T-helper 1 cell treated with Interleukin-12 subunit alpha and Interleukin-12 subunit beta and Interleukin-4 antibody, amounts not matched to agents 30 ng/mL and 1 ng/mL, for 36 hours (primary cell): ENCODE results near the gene MRM3. TPM values are rescaled to one million over a fixed set of nuclear protein-coding genes. Genes with fewer than 3 reads are reported as not detected.
"Not testable (repeated sequence)": the region's sequence is repeated elsewhere in the genome, so short reads cannot be mapped to it uniquely, and the experiment has no call there.

Experiments used
- intact Hi-C: fragments of 100-400 bp; cut with micrococcal nuclease; formaldehyde crosslinking; loops from one replicate; pipeline ENCODE4 v1.15.1; 2024
- total RNA-seq: library from RNA; stranded (reverse); gene quantifications from 2 replicates; pipeline ENCODE4 v1.2.3, GENCODE V29; 2022

Gene MRM3
- total RNA-seq, 1 donor from 2014 or later, result 21.0 TPM

- intact Hi-C loops, result loop anchor here (1.0 kb wide), 7 partner anchors 12 to 342 kb away; partner anchors contain the start of genes GLOD4, MRM3 and VPS53
Measured at GRCh38 chr17:752620-753219, 29.4 kb upstream of the MRM3 start.

- intact Hi-C loops, result no loop called here
Measured at GRCh38 chr17:753418-753817, 28.7 kb upstream of the MRM3 start.

DNA sequence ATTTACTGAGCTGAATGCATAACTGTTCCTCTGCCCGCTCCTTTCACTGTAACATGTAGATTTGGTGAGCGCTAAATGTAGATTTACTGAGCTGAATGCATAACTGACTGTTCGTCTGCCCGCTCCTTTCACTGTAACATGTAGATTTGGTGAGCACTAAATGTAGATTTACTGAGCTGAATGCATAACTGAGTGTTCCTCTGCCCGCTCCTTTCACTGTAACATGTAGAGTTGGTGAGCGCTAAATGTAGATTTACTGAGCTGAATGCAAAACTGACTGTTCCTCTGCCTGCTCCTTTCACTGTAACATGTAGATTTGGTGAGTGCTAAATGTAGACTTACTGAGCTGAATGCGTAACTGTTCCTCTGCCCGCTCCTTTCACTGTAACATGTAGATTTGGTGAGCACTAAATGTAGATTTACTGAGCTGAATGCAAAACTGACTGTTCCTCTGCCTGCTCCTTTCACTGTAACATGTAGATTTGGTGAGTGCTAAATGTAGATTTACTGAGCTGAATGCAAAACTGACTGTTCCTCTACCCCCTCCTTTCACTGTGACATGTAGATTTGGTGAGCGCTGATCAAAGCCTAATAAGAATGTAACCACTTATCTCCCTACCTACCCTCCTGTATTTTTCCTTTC is 26.7 kb upstream of the MRM3 start:
- intact Hi-C loops, result not testable (repeated sequence)

GRCh38 chr17:756010-756567 is 26.1 kb upstream of the MRM3 start:
- intact Hi-C loops, result not testable (repeated sequence)

DNA sequence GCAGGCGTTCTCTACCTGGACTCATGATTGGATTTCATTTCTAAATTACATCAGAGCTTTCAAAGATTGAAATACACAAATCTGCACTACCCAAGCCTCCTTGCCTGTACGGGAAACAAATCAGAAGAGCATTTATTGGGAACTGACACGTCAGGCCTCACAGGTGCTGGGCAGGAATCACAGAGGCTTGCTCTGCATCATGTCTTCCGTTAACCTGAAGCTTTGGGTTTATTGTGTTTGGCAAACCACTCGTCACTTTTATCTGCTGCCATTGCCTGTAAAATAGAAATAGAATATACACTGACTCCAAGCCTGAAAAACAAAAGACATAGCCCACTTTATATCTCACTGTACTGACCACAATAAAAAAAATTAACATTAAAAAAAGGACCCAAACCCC is 22.2 kb upstream of the MRM3 start:
- intact Hi-C loops, result no loop called here

- intact Hi-C loops, result no loop called here
Measured at GRCh38 chr17:760371-760770, 21.8 kb upstream of the MRM3 start.

- intact Hi-C loops, result no loop called here
Measured at GRCh38 chr17:767076-767475, 15.1 kb upstream of the MRM3 start.

DNA sequence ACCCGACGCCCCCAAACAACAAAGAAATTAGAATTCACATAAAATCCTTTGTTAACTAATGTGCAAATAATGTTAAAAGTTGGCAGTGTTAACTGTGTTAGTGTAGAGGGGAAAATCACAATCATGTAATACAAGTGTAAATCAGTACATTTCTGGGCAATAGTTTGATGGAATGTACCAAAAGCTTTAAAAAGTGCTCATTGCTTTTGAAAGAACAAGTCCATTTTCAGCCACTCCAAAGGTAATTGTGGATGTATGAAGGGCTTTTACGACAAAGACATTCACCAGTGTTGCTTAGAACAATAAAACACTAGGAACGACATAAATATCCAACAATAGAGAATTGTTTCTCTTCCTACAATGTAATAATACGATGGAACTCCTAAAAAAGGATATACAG is 9.1 kb upstream of the MRM3 start:
- intact Hi-C loops, result no loop called here

DNA sequence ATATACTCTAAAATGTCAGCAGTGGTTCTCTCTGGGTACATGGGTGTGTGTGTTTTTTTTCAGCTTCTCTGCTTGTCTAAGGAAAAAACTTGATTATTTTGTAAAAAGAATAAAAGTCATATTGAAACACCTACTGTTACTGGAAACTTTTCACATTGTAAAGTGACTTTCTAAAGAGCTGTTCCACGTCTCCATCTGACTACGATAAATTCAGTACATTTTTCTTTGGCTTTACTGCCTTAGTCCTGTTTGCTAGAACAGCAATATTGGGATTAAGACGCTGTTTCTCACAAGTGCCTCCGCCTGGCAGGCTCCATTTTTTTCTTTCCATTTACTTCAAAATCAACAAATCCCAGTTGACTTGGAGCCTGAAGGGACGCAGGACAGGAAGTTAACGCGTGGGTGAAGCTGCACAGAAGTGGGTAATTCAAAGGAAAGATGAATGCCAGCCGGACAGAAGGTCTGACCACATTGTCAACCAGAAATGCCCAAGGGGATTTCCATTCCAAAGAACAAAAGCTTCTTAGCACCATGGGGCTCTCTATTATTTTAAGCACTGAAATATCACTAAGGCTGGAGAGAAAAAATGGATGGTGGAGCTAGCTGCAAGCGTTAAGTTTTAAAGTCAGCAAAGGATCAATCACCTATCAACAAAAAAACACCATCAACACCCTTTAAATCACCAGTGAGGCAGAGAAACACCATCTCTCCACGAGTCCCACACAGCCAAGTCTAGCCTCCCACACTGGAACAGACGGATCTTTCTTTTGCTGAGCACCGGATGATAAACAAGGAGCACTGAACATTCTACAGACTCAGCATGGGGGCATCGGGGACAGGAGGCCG is 8.5 kb upstream of the MRM3 start:
- intact Hi-C loops, result no loop called here

- intact Hi-C loops, result no loop called here
Measured at GRCh38 chr17:774313-774584, 7.9 kb upstream of the MRM3 start.

- intact Hi-C loops, result no loop called here
Measured at GRCh38 chr17:778096-778495, 4.1 kb upstream of the MRM3 start.

GRCh38 chr17:784143-784542 is 2.0 kb downstream of the MRM3 start:
- intact Hi-C loops, result no loop called here

GRCh38 chr17:785901-786300 is 3.7 kb downstream of the MRM3 start:
- intact Hi-C loops, result not testable (repeated sequence)

- intact Hi-C loops, result no loop called here
Measured at GRCh38 chr17:787641-788221, 5.6 kb downstream of the MRM3 start.

DNA sequence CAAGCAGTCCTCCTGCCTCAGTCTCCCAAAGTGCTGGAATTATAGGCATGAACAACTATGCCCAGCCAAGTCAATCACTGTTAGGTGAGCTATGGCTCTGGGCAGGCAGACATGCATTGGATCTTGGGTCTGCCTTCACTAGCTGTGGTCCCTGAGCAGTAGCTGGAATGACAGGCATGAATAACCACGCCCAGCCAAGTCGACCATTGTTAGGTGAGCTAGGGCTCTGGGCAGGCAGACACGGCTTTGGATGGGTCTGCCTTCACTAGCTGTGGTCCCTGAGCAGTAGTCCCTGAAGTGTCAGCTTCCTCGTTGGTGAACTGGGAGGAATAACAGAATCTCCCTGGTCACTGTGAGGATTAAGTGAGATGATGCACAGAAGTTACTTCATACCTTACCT is 6.4 kb downstream of the MRM3 start:
- intact Hi-C loops, result no loop called here

DNA sequence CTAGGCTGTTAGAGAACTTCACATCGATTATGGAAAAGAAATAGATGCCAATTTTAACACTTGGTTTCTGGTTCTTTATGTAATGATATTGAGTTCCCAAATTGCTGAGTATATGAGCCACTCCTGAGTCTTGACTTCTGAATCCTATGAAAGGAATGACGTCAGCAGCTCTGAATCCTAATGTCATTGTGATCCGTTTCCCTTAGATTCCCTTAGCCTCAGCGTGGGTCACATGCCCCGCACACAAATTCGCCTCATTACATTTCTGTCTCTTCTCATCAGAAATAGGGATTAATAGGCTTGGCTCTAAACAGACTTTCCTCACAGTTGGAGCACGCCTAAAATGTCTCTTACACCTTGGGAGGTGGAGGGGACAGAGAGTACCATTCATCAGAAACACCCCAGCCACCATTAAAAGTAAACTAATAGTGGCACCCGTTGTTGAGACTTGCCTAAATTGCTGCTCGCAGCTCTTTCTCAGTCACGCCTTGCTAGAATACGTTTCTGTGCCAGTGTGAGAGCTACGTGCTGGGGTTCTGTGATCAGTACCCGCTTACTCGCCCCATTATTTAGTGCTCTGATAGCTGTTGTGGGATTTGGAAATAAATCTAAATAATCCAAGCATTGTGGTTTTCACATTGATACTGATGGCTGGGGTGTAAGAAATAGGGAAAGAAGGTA is 7.1 kb downstream of the MRM3 start:
- intact Hi-C loops, result no loop called here

DNA sequence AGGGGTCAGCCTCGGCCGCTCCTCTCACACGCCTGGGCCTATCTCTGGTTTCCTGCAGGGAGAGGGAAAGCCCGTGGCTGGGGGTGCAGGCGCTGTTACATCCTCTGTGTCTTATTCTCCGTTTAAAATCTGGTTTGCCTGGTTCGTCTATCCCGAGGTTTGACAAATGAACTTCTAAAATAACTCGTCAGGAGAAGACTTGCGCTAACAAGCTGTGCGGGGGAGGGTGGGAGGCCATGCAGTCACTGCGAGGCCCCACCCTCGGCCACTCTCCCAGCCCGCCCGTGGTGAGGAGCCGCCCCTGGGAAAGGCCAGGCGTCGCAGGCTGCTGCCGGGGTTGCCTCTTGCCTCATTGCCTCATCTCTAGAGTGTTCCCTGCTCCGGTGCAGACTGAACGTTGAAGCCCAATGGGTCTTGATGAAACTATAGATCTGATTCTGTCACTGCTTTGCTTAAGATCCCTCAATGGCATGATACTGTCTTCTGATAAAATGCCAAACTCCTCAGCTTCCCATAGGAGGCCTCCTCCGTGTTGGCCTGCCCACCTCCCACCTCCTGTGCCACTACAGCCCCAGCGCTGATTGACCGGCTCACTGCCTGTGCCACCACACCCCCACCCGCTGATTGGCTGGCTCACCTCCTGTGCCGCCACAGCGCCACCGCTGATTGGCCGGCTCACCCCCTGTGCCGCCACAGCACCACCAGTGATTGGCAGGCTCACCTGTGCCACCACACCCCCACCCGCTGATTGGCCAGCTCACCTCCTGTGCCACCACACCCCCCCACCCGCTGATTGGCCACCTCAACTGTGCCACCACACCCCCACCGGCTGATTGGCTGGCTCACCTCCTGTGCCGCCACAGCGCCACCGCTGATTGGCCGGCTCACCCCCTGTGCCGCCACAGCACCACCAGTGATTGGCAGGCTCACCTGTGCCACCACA is 8.0 kb downstream of the MRM3 start:
- intact Hi-C loops, result not testable (repeated sequence)

DNA sequence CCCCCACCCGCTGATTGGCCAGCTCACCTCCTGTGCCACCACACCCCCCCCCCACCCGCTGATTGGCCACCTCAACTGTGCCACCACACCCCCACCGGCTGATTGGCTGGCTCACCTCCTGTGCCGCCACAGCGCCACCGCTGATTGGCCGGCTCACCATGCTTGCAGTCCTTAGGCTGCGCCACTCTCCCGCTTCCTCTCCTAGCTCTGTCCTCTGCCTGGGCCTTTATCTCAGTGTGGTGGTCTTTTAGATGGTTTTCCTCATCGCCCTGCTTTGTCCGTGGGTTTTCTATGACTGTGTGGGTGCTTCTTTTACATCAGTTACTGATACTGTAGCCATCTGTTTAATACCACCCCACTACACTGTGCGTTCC is 8.7 kb downstream of the MRM3 start:
- intact Hi-C loops, result not testable (repeated sequence)

- intact Hi-C loops, result no loop called here
Measured at GRCh38 chr17:791829-792228, 9.7 kb downstream of the MRM3 start.

GRCh38 chr17:792277-792676 is 10.1 kb downstream of the MRM3 start:
- intact Hi-C loops, result no loop called here
